ENCODE data around the gene ADCY2. TPM values are rescaled to one million over a fixed set of nuclear protein-coding genes. Genes with fewer than 3 reads are reported as not detected.

ADCY2 gene
- total and polyA plus RNA-seq, 4 experiments from 2014 or later = not detected

GRCh38 chr5:7396713-7397454, 946 bp downstream of the ADCY2 start:
- peak overlapping the region in 5 of 8 donors; percentile 17 to 73 (median 29) for H3K4me3 Mint-ChIP-seq
- Histone ChIP-seq H3K4me1 (ENCODE audit: insufficient read depth, low read length) (no peaks in the 10 kb centered on the region), H3K27ac (ENCODE audit: low read depth, low read length) (no peak overlapping the region), H3K4me3 (ENCODE audit: low read length in 2 of 2) (no peak overlapping the region), H3K27me3 (ENCODE audit: insufficient read depth, low read length) (peaks cover 4% of the 10 kb centered on the region), H3K9me3 (ENCODE audit: control insufficient read depth in 1 of 2, low read length in 2 of 2) (no peaks in the 10 kb centered on the region), H3K36me3 (ENCODE audit: insufficient read depth, low read length) (no peaks in the 10 kb centered on the region)
- peaks cover 29 to 31% of the 10 kb centered on the region in 2 donors for H3K27me3 Mint-ChIP-seq
- H3K27ac Mint-ChIP-seq = no peak overlapping the region
- intact Hi-C loops (cut with micrococcal nuclease) = no loop called here
- peaks cover 3 to 7% (median 4%) of the 10 kb centered on the region in 4 donors for H3K4me1 Mint-ChIP-seq
- ChIA-PET POLR2A (ENCODE audit: partially characterized antibody) (no interaction called here), CTCF (ENCODE audit: partially characterized antibody) (no interaction called here)
- H3K36me3 Mint-ChIP-seq = no peaks in the 10 kb centered on the region
- peaks cover 0 to 5% (median under 1%) of the 10 kb centered on the region in 8 donors for H3K9me3 Mint-ChIP-seq
- DNase-seq = no peak

- Histone ChIP-seq H3K36me3 (ENCODE audit: insufficient read depth, low read length) (no peaks in the 10 kb centered on the region), H3K27me3 (ENCODE audit: insufficient read depth, low read length) (peaks cover 4% of the 10 kb centered on the region), H3K4me3 (ENCODE audit: low read length in 2 of 2) (no peak overlapping the region), H3K27ac (ENCODE audit: low read depth, low read length) (no peak overlapping the region), H3K4me1 (ENCODE audit: insufficient read depth, low read length) (no peaks in the 10 kb centered on the region), H3K9me3 (ENCODE audit: control insufficient read depth in 1 of 2, low read length in 2 of 2) (no peaks in the 10 kb centered on the region)
- CTCF ChIA-PET (ENCODE audit: partially characterized antibody) = no interaction called here
- no peak overlapping the region for H3K4me3 Mint-ChIP-seq
- H3K9me3 Mint-ChIP-seq = peaks cover 0 to 5% (median under 1%) of the 10 kb centered on the region in 8 donors
- no peak for DNase-seq
- no peak overlapping the region for H3K27ac Mint-ChIP-seq
- H3K27me3 Mint-ChIP-seq = peaks cover 29% of the 10 kb centered on the region in 2 donors
- intact Hi-C loops (cut with micrococcal nuclease) = no loop called here
- no peaks in the 10 kb centered on the region for H3K36me3 Mint-ChIP-seq
- H3K4me1 Mint-ChIP-seq = peaks cover 3 to 7% (median 4%) of the 10 kb centered on the region in 4 donors
- POLR2A ChIA-PET (ENCODE audit: partially characterized antibody) = no interaction called here
Measured at GRCh38 chr5:7397937-7398336, 2.0 kb downstream of the ADCY2 start.

- Mint-ChIP-seq H3K4me1 (peaks cover 3 to 7% (median 4%) of the 10 kb centered on the region in 4 donors), H3K9me3 (peaks cover 0 to 5% (median under 1%) of the 10 kb centered on the region in 8 donors), H3K4me3 (peak overlapping the region in 1 of 8 donors; percentile 62), H3K27me3 (peaks cover 22 to 23% of the 10 kb centered on the region in 2 donors), H3K36me3 (no peaks in the 10 kb centered on the region), H3K27ac (no peak overlapping the region)
- H3K9me3 ChIP-seq (ENCODE audit: control insufficient read depth in 1 of 2, low read length in 2 of 2) = no peaks in the 10 kb centered on the region
- POLR2A ChIA-PET (ENCODE audit: partially characterized antibody) = no interaction called here
- no peak overlapping the region for H3K27ac ChIP-seq (ENCODE audit: low read depth, low read length)
- CTCF ChIA-PET (ENCODE audit: partially characterized antibody) = no interaction called here
- no peaks in the 10 kb centered on the region for H3K4me1 ChIP-seq (ENCODE audit: insufficient read depth, low read length)
- no peak for DNase-seq
- no peak overlapping the region for H3K4me3 ChIP-seq (ENCODE audit: low read length in 2 of 2)
- no peaks in the 10 kb centered on the region for H3K36me3 ChIP-seq (ENCODE audit: insufficient read depth, low read length)
- intact Hi-C loops (cut with micrococcal nuclease) = no loop called here
- peaks cover 4% of the 10 kb centered on the region for H3K27me3 ChIP-seq (ENCODE audit: insufficient read depth, low read length)
Measured at GRCh38 chr5:7398596-7399280, 2.8 kb downstream of the ADCY2 start.

GRCh38 chr5:7405277-7405676, 9.3 kb downstream of the ADCY2 start:
- ChIA-PET POLR2A (ENCODE audit: partially characterized antibody) (no interaction called here), CTCF (ENCODE audit: partially characterized antibody) (interaction anchor here (0.7 kb wide), 1 partner anchor 368 kb away, joined by 3 read pairs; no protein-coding TSS in a partner anchor)
- Mint-ChIP-seq H3K27ac (no peak overlapping the region), H3K4me3 (no peak overlapping the region), H3K27me3 (peaks cover 0 to 5% of the 10 kb centered on the region in 2 donors), H3K36me3 (no peaks in the 10 kb centered on the region), H3K4me1 (no peaks in the 10 kb centered on the region), H3K9me3 (peaks cover 0 to 11% (median 0%) of the 10 kb centered on the region in 8 donors)
- no peaks in the 10 kb centered on the region for H3K9me3 ChIP-seq (ENCODE audit: control insufficient read depth in 1 of 2, low read length in 2 of 2)
- no peaks in the 10 kb centered on the region for H3K4me1 ChIP-seq (ENCODE audit: insufficient read depth, low read length)
- no peak overlapping the region for H3K4me3 ChIP-seq (ENCODE audit: low read length in 2 of 2)
- no peak overlapping the region for H3K27ac ChIP-seq (ENCODE audit: low read depth, low read length)
- H3K27me3 ChIP-seq (ENCODE audit: insufficient read depth, low read length) = no peaks in the 10 kb centered on the region
- no peaks in the 10 kb centered on the region for H3K36me3 ChIP-seq (ENCODE audit: insufficient read depth, low read length)
- intact Hi-C loops (cut with micrococcal nuclease) = no loop called here
- DNase-seq = no peak

GRCh38 chr5:7410936-7411511, 15.1 kb downstream of the ADCY2 start:
- no peak overlapping the region for H3K4me3 ChIP-seq (ENCODE audit: low read length in 2 of 2)
- H3K36me3 ChIP-seq (ENCODE audit: insufficient read depth, low read length) = no peaks in the 10 kb centered on the region
- H3K9me3 ChIP-seq (ENCODE audit: control insufficient read depth in 1 of 2, low read length in 2 of 2) = no peaks in the 10 kb centered on the region
- Mint-ChIP-seq H3K4me1 (no peaks in the 10 kb centered on the region), H3K27ac (no peak overlapping the region), H3K9me3 (peaks cover 0 to 11% (median 0%) of the 10 kb centered on the region in 8 donors), H3K36me3 (no peaks in the 10 kb centered on the region), H3K27me3 (no peaks in the 10 kb centered on the region), H3K4me3 (no peak overlapping the region)
- ChIA-PET POLR2A (ENCODE audit: partially characterized antibody) (no interaction called here), CTCF (ENCODE audit: partially characterized antibody) (no interaction called here)
- no peak overlapping the region for H3K27ac ChIP-seq (ENCODE audit: low read depth, low read length)
- H3K27me3 ChIP-seq (ENCODE audit: insufficient read depth, low read length) = no peaks in the 10 kb centered on the region
- no peak for DNase-seq
- H3K4me1 ChIP-seq (ENCODE audit: insufficient read depth, low read length) = no peaks in the 10 kb centered on the region
- intact Hi-C loops (cut with micrococcal nuclease) = no loop called here

GRCh38 chr5:7412409-7412808, 16.5 kb downstream of the ADCY2 start:
- CTCF ChIA-PET (ENCODE audit: partially characterized antibody) = no interaction called here
- H3K4me1 Mint-ChIP-seq = no peaks in the 10 kb centered on the region
- no peaks in the 10 kb centered on the region for H3K27me3 ChIP-seq (ENCODE audit: insufficient read depth, low read length)
- no peak overlapping the region for H3K27ac ChIP-seq (ENCODE audit: low read depth, low read length)
- DNase-seq = no peak
- no peak overlapping the region for H3K27ac Mint-ChIP-seq
- H3K9me3 ChIP-seq (ENCODE audit: control insufficient read depth in 1 of 2, low read length in 2 of 2) = no peaks in the 10 kb centered on the region
- peaks cover 0 to 5% (median 0%) of the 10 kb centered on the region in 8 donors for H3K9me3 Mint-ChIP-seq
- H3K4me3 ChIP-seq (ENCODE audit: low read length in 2 of 2) = no peak overlapping the region
- no peaks in the 10 kb centered on the region for H3K36me3 Mint-ChIP-seq
- POLR2A ChIA-PET (ENCODE audit: partially characterized antibody) = no interaction called here
- H3K4me3 Mint-ChIP-seq = no peak overlapping the region
- no peaks in the 10 kb centered on the region for H3K36me3 ChIP-seq (ENCODE audit: insufficient read depth, low read length)
- no peaks in the 10 kb centered on the region for H3K27me3 Mint-ChIP-seq
- H3K4me1 ChIP-seq (ENCODE audit: insufficient read depth, low read length) = no peaks in the 10 kb centered on the region
- intact Hi-C loops (cut with micrococcal nuclease) = no loop called here

GRCh38 chr5:7415123-7415522, 19.2 kb downstream of the ADCY2 start:
- ChIA-PET POLR2A (ENCODE audit: partially characterized antibody) (no interaction called here), CTCF (ENCODE audit: partially characterized antibody) (no interaction called here)
- Histone ChIP-seq H3K27me3 (ENCODE audit: insufficient read depth, low read length) (no peaks in the 10 kb centered on the region), H3K36me3 (ENCODE audit: insufficient read depth, low read length) (no peaks in the 10 kb centered on the region), H3K27ac (ENCODE audit: low read depth, low read length) (no peak overlapping the region), H3K9me3 (ENCODE audit: control insufficient read depth in 1 of 2, low read length in 2 of 2) (no peaks in the 10 kb centered on the region), H3K4me3 (ENCODE audit: low read length in 2 of 2) (no peak overlapping the region), H3K4me1 (ENCODE audit: insufficient read depth, low read length) (no peaks in the 10 kb centered on the region)
- Mint-ChIP-seq H3K4me1 (no peaks in the 10 kb centered on the region), H3K36me3 (no peaks in the 10 kb centered on the region), H3K27ac (no peak overlapping the region), H3K27me3 (no peaks in the 10 kb centered on the region), H3K4me3 (no peak overlapping the region), H3K9me3 (peaks cover 0 to 2% (median 0%) of the 10 kb centered on the region in 8 donors)
- no peak for DNase-seq
- intact Hi-C loops (cut with micrococcal nuclease) = no loop called here

Data from CD4-positive, alpha-beta memory T cell (primary cell).